HCT116 (cell line): ENCODE measurements around the gene DENND1C. TPM values are rescaled to one million over a fixed set of nuclear protein-coding genes. Genes with fewer than 3 reads are reported as not detected.

ENCODE experiments used
- ATAC-seq: fragments of 200-7000 bp; cut with Tn5 transposase; 2 replicates; pipeline ENCODE4 v1.9.1; 2020; ENCODE audit warnings: mild to moderate bottlenecking, moderate library complexity
- BruUV-seq: library from RNA; stranded (reverse); fragments of 400-500 nt; replicated peaks from 2 replicates; lab custom pipeline; 2021; lab: Mats Ljungman, UMichigan
- CTCF ChIA-PET: fragments of 300-600 bp; sonication (Branson Sonifier 250); formaldehyde crosslinking; loops from one replicate; lab custom pipeline; 2021; ENCODE audit warnings: antibody characterized with exemption; lab: Charles Lee
- POLR2A ChIA-PET: fragments of 300-600, 350-600 bp; sonication (Branson Sonifier 250); formaldehyde crosslinking; loops from one replicate; lab custom pipeline; 2021; ENCODE audit warnings: antibody characterized with exemption; lab: Charles Lee
- RAD21 ChIA-PET, 2 experiments: fragments of 300-600 bp; sonication (Branson Sonifier 250); formaldehyde crosslinking; loops; one replicate each; lab custom pipeline; 2023; ENCODE audit warnings: low total read pairs in 2 of 2; ENCODE audit not compliant: uncharacterized antibody in 2 of 2, unreplicated experiment in 2 of 2, low non-redundant PET in 1 of 2; lab: Charles Lee
- DNase-seq: peaks from one replicate; pipeline ENCODE4 v3.0.0-alpha.2; 2010; ENCODE audit warnings: low read depth, low spot score
- H2AFZ ChIP-seq: fragments of 200-600 bp; shearing (Covaris generic), sonication (generic); 2 replicates; pipeline ENCODE4 v1.6.1; 2017; ENCODE audit warnings: low read depth, mixed run types, mixed read lengths, antibody characterized with exemption, low read length; ENCODE audit not compliant: poor library complexity, severe bottlenecking
- H3K27ac ChIP-seq: 2 replicates; pipeline ENCODE4 v1.5.1; 2012; ENCODE audit warnings: low read depth, low read length
- H3K27me3 ChIP-seq: fragments of 200-600 bp; sonication (generic); 2 replicates; pipeline ENCODE4 v1.6.1; 2016; ENCODE audit warnings: mixed run types, low read length, mixed read lengths; ENCODE audit not compliant: insufficient read depth
- H3K36me3 ChIP-seq, 2 experiments: fragments of 200-500 bp in 1 of 2; fragments of 200-600 bp in 1 of 2; sonication (Bioruptor generic) in 1 of 2; sonication (generic) in 1 of 2; 2 replicates each; pipeline versions ENCODE4 v1.5.1 to v1.6.1; 2014 to 2016; ENCODE audit warnings: low read length in 2 of 2, inconsistent platforms in 1 of 2, mixed read lengths in 1 of 2, mixed run types in 1 of 2; ENCODE audit not compliant: insufficient read depth in 2 of 2, control insufficient read depth in 1 of 2
- H3K4me1 ChIP-seq, 2 experiments: fragments of 200-600 bp in 1 of 2; sonication (generic) in 1 of 2; 2 replicates each; pipeline versions ENCODE4 v1.5.1 to v1.6.1; 2012 to 2017; ENCODE audit warnings: low read length in 2 of 2, inconsistent platforms in 1 of 2, mild to moderate bottlenecking in 1 of 2, mixed read lengths in 1 of 2, mixed run types in 1 of 2, moderate library complexity in 1 of 2; ENCODE audit not compliant: insufficient read depth in 2 of 2, control insufficient read depth in 1 of 2
- H3K4me2 ChIP-seq: fragments of 200-600 bp; sonication (generic); 2 replicates; pipeline ENCODE4 v1.6.1; 2017; ENCODE audit warnings: mixed run types, low read length, mixed read lengths
- H3K4me3 ChIP-seq, 2 experiments: fragments of 200-600 bp in 1 of 2; sonication (generic) in 1 of 2; replicated peaks in 1 of 2; 2 replicates each; pipeline ENCODE4 v1.5.1; 2011 to 2016; ENCODE audit warnings: low read length in 2 of 2, control low read depth in 1 of 2, low read depth in 1 of 2, mild to moderate bottlenecking in 1 of 2, mixed read lengths in 1 of 2, mixed run types in 1 of 2
- H3K79me2 ChIP-seq: fragments of 200-600 bp; sonication (generic); 2 replicates; pipeline ENCODE4 v1.6.1; 2017; ENCODE audit warnings: mild to moderate bottlenecking, mixed run types, low read length, moderate library complexity, mixed read lengths; ENCODE audit not compliant: insufficient read depth
- H3K9ac ChIP-seq: fragments of 200-600 bp; sonication (generic); 2 replicates; pipeline ENCODE4 v1.6.1; 2016; ENCODE audit warnings: low read length, mixed read lengths
- H3K9me2 ChIP-seq: fragments of 200-600 bp; sonication (generic), shearing (Covaris generic); 2 replicates; pipeline ENCODE4 v1.6.1; 2017; ENCODE audit warnings: mixed run types, mild to moderate bottlenecking, moderate library complexity; ENCODE audit not compliant: insufficient read depth
- H3K9me3 ChIP-seq, 2 experiments: fragments of 200-500 bp in 1 of 2; fragments of 200-600 bp in 1 of 2; sonication (Bioruptor generic) in 1 of 2; sonication (generic) in 1 of 2; 2 replicates each; pipeline ENCODE4 v1.6.1; 2014 to 2017; ENCODE audit warnings: low read length in 2 of 2, mixed read lengths in 2 of 2, inconsistent platforms in 1 of 2, low read depth in 1 of 2, mild to moderate bottlenecking in 1 of 2, mixed run types in 1 of 2, moderate library complexity in 1 of 2; ENCODE audit not compliant: control insufficient read depth in 1 of 2, insufficient read depth in 1 of 2
- H4K20me1 ChIP-seq: fragments of 200-600 bp; sonication (generic), shearing (Covaris generic); 2 replicates; pipeline ENCODE4 v1.6.1; 2017; ENCODE audit warnings: mixed run types, mild to moderate bottlenecking, moderate library complexity; ENCODE audit not compliant: insufficient read depth
- EGR1 ChIP-seq: IDR thresholded peaks from 2 replicates; pipeline ENCODE4 v1.6.1; 2012; ENCODE audit warnings: low read depth
- ELF1 ChIP-seq: IDR thresholded peaks from 2 replicates; pipeline ENCODE4 v1.6.1; 2012; ENCODE audit warnings: low read depth, borderline replicate concordance
- EZH2phosphoT487 ChIP-seq: fragments of 200-600 bp; IDR thresholded peaks from 2 replicates; pipeline ENCODE4 v1.6.1; 2018; ENCODE audit warnings: antibody characterized with exemption, borderline replicate concordance
- POLR2A ChIP-seq: IDR thresholded peaks from 2 replicates; pipeline ENCODE4 v1.7.0; 2011; ENCODE audit warnings: borderline replicate concordance; ENCODE audit not compliant: insufficient read depth, insufficient read length; ENCODE audit errors: extremely low read depth
- POLR2AphosphoS5 ChIP-seq: IDR thresholded peaks from 2 replicates; pipeline ENCODE4 v1.6.1; 2011; ENCODE audit warnings: mild to moderate bottlenecking, low read depth, low read length, moderate library complexity
- RAD21 ChIP-seq: IDR thresholded peaks from 2 replicates; pipeline ENCODE4 v1.6.1; 2012; ENCODE audit warnings: low read depth, mild to moderate bottlenecking
- SIN3A ChIP-seq: IDR thresholded peaks from 2 replicates; pipeline ENCODE4 v1.6.1; 2012; ENCODE audit warnings: low read depth
- SP1 ChIP-seq: IDR thresholded peaks from 2 replicates; pipeline ENCODE4 v1.6.1; 2012; ENCODE audit warnings: low read depth
- SRF ChIP-seq: IDR thresholded peaks from 2 replicates; pipeline ENCODE4 v1.6.1; 2012; ENCODE audit warnings: low read depth
- ZFX ChIP-seq: fragments of 450-650 bp; IDR thresholded peaks from 2 replicates; pipeline ENCODE4 v1.6.1; 2017
- ZNF274 ChIP-seq: fragments of 200-500 bp; sonication (Bioruptor generic); IDR thresholded peaks from 2 replicates; pipeline ENCODE4 v1.6.1; 2014; ENCODE audit warnings: mild to moderate bottlenecking, low read depth, low read length, inconsistent platforms
- intact Hi-C: fragments of 100-400 bp; cut with micrococcal nuclease; formaldehyde crosslinking; loops from 2 replicates; pipeline ENCODE4 v1.10.0; 2022
- total RNA-seq: library from RNA; stranded (reverse); gene quantifications from one replicate; pipeline ENCODE4 v1.2.1, GENCODE V29; 2021; ENCODE audit not compliant: unreplicated experiment
- TF ChIP-seq, protein P1 (sequence below): IDR thresholded peaks from 2 replicates; pipeline ENCODE4 v1.6.1; 2012; ENCODE audit warnings: low read depth
- TF ChIP-seq, protein P2 (sequence below), 3 experiments: fragments of 200-600 bp in 1 of 3; sonication (generic) in 1 of 3; IDR thresholded peaks in 2 of 3; conservative IDR thresholded peaks in 1 of 3; 2 replicates each; pipeline ENCODE4 v1.5.1; 2012 to 2017; ENCODE audit warnings: low read depth in 2 of 3, low read length in 2 of 3, antibody characterized with exemption in 1 of 3, borderline replicate concordance in 1 of 3, control low read depth in 1 of 3, mild to moderate bottlenecking in 1 of 3, mixed read lengths in 1 of 3, mixed run types in 1 of 3, moderate library complexity in 1 of 3; ENCODE audit not compliant: insufficient read depth in 1 of 3

DENND1C gene
- total RNA-seq, 1 experiment from 2014 or later, result 0.54 TPM

DNA sequence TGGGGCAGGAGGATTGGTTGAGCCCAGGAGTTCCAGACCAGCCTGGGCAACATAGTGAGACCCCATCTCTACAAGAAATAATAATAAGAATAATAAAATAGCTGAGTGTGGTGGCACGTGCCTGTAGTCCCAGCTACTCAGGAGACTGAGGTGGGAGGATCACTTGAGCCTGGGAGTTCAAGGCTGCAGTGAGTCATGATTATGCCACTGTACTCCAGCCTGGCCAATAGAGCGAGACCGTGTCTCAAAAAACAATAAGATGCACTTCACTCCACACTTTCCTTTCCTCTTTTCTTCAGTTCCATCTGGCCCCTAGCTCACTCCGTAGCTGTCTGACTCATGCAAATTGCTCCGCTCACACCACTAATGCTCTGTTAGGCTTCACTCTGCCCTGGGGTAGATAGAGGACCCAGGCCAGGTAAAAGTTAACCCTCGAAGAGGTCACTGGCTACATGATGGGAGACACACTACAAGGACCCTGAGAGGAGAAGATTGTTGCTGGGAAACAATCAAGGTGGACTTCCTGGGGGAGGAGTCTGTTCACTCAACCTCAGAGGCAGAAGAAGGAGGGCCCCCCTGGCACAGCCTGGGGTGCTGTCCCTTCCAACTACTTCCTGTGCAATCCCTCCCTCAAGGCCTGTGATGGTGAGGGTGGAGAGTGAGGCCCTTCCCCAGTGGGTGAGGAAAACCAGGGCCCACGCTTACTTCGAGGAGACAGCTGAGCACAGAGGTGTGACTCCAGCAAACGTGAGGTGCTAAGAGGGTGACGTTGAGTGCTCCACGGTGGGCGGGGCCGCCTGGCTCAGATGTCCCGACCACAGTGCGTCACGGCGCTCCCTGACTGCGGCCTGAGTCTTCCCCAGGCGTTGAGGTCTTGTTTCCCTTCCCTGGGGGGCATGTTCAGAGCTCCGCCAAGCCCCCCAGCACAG is 40.4 kb upstream of the DENND1C start:
- POLR2A ChIA-PET, result interaction anchor here (0.6 to 1.9 kb wide), 4 partner anchors 9 to 14 kb away, joined by 4 to 9 read pairs (median 5); partner anchors contain the start of gene TNFSF9
- Histone ChIP-seq H3K4me3 (no peak overlapping the region), H3K9me2 (no peaks in the 10 kb centered on the region), H3K4me1 (peaks cover 8 to 31% of the 10 kb centered on the region in 2 experiments; a peak in 3 of 4 replicates), H4K20me1 (no peaks in the 10 kb centered on the region), H3K27me3 (no peaks in the 10 kb centered on the region), H3K9me3 (no peaks in the 10 kb centered on the region), H3K79me2 (no peaks in the 10 kb centered on the region), H3K36me3 (no peaks in the 10 kb centered on the region), H2AFZ (no peak overlapping the region), H3K9ac (no peak overlapping the region), H3K27ac (no peak overlapping the region), H3K4me2 (no peak overlapping the region)
- ATAC-seq (no peak), DNase-seq (no peak)
- RAD21 ChIA-PET, result interaction anchor here in 1 of 2 experiments (0.7 kb wide), 1 partner anchor 97 kb away, joined by 3 read pairs; no protein-coding TSS in a partner anchor
- no TSS peak for BruUV-seq
- TF ChIP-seq SP1 (no peak), SIN3A (no peak), SRF (no peak), ZFX (no peak), ZNF274 (no peak), RAD21 (no peak), POLR2AphosphoS5 (no peak), POLR2A (no peak), EZH2phosphoT487 (no peak), ELF1 (no peak), EGR1 (no peak)
- TF ChIP-seq, protein P1, sequence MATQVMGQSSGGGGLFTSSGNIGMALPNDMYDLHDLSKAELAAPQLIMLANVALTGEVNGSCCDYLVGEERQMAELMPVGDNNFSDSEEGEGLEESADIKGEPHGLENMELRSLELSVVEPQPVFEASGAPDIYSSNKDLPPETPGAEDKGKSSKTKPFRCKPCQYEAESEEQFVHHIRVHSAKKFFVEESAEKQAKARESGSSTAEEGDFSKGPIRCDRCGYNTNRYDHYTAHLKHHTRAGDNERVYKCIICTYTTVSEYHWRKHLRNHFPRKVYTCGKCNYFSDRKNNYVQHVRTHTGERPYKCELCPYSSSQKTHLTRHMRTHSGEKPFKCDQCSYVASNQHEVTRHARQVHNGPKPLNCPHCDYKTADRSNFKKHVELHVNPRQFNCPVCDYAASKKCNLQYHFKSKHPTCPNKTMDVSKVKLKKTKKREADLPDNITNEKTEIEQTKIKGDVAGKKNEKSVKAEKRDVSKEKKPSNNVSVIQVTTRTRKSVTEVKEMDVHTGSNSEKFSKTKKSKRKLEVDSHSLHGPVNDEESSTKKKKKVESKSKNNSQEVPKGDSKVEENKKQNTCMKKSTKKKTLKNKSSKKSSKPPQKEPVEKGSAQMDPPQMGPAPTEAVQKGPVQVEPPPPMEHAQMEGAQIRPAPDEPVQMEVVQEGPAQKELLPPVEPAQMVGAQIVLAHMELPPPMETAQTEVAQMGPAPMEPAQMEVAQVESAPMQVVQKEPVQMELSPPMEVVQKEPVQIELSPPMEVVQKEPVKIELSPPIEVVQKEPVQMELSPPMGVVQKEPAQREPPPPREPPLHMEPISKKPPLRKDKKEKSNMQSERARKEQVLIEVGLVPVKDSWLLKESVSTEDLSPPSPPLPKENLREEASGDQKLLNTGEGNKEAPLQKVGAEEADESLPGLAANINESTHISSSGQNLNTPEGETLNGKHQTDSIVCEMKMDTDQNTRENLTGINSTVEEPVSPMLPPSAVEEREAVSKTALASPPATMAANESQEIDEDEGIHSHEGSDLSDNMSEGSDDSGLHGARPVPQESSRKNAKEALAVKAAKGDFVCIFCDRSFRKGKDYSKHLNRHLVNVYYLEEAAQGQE, result no peak
- TF ChIP-seq, protein P2, sequence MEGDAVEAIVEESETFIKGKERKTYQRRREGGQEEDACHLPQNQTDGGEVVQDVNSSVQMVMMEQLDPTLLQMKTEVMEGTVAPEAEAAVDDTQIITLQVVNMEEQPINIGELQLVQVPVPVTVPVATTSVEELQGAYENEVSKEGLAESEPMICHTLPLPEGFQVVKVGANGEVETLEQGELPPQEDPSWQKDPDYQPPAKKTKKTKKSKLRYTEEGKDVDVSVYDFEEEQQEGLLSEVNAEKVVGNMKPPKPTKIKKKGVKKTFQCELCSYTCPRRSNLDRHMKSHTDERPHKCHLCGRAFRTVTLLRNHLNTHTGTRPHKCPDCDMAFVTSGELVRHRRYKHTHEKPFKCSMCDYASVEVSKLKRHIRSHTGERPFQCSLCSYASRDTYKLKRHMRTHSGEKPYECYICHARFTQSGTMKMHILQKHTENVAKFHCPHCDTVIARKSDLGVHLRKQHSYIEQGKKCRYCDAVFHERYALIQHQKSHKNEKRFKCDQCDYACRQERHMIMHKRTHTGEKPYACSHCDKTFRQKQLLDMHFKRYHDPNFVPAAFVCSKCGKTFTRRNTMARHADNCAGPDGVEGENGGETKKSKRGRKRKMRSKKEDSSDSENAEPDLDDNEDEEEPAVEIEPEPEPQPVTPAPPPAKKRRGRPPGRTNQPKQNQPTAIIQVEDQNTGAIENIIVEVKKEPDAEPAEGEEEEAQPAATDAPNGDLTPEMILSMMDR (IDR thresholded peaks at IDR 0.05 in 2 of 3, conservative IDR thresholded peaks at IDR 0.05 in 1 of 3; ENCODE audit: borderline replicate concordance in 1 of 3, insufficient read depth in 1 of 3, low read depth in 2 of 3, low read length in 2 of 3), result no peak
- intact Hi-C loops, result no loop called here
- CTCF ChIA-PET, result interaction anchor here (0.6 to 0.7 kb wide), 2 partner anchors 17 to 342 kb away, joined by 3 read pairs; no protein-coding TSS in a partner anchor
